HL-60 (cell line): ENCODE measurements around the gene CAMKMT.

ENCODE experiments used
- DNase-seq, 2 experiments: peaks; one replicate each; pipeline ENCODE4 v3.0.0-alpha.2; 2010 to 2020; ENCODE audit warnings: low read depth in 1 of 2, low spot score in 1 of 2
- H3K27ac ChIP-seq: fragments of 250-450 bp; sonication (Bioruptor Pico); replicated peaks from 2 replicates; pipeline ENCODE4 v1.5.1; 2020; ENCODE audit warnings: mild to moderate bottlenecking, moderate library complexity
- H3K27me3 ChIP-seq: fragments of 250-450 bp; sonication (Bioruptor Pico); 2 replicates; pipeline ENCODE4 v1.5.1; 2021; ENCODE audit warnings: mild to moderate bottlenecking, moderate library complexity; ENCODE audit not compliant: insufficient read depth, poor library complexity, severe bottlenecking
- H3K4me3 ChIP-seq: replicated peaks from 2 replicates; pipeline ENCODE4 v1.5.1; 2011; ENCODE audit warnings: mild to moderate bottlenecking, control low read depth, low read length; ENCODE audit not compliant: insufficient read depth
- GABPA ChIP-seq: IDR thresholded peaks from 2 replicates; pipeline ENCODE4 v1.6.1; 2012; ENCODE audit warnings: low read depth
- POLR2AphosphoS5 ChIP-seq: IDR thresholded peaks from 2 replicates; pipeline ENCODE4 v1.6.1; 2012; ENCODE audit warnings: low read depth
- REST ChIP-seq: IDR thresholded peaks from 2 replicates; pipeline ENCODE4 v1.6.1; 2012; ENCODE audit warnings: low read depth; ENCODE audit not compliant: insufficient replicate concordance
- SPI1 ChIP-seq: IDR thresholded peaks from 2 replicates; pipeline ENCODE4 v1.6.1; 2012; ENCODE audit warnings: low read depth, mild to moderate bottlenecking, borderline replicate concordance
- TF ChIP-seq, protein P1 (sequence below): IDR thresholded peaks from one replicate; pipeline ENCODE4 v1.5.1; 2011; ENCODE audit warnings: low read length, control low read depth, inconsistent platforms; ENCODE audit not compliant: insufficient read depth

The CAMKMT gene

DNA sequence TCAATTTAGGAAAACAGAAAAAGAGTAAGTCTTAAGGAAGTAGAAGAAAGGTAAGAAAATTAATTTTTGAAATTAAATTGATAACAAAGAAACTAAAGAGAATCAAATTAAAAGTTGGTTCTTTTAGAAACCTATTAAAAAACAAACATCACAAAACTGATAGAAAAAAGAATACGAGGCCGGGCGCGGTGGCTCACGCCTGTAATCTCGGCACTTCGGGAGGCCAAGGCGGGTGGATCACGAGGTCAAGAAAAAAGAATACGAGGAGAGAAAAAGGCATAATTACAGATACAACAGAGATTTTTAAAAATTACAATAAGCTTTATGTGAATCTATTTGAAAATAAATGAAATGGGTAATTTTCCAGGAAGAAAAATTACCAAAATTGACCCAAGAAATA, 12.2 kb upstream of the CAMKMT start:
- no peaks in the 10 kb centered on the region for H3K27me3 ChIP-seq
- no peak for DNase-seq
- no peak for TF ChIP-seq GABPA
- TF ChIP-seq REST, result no peak
- no peak for TF ChIP-seq SPI1
- TF ChIP-seq, protein P1, sequence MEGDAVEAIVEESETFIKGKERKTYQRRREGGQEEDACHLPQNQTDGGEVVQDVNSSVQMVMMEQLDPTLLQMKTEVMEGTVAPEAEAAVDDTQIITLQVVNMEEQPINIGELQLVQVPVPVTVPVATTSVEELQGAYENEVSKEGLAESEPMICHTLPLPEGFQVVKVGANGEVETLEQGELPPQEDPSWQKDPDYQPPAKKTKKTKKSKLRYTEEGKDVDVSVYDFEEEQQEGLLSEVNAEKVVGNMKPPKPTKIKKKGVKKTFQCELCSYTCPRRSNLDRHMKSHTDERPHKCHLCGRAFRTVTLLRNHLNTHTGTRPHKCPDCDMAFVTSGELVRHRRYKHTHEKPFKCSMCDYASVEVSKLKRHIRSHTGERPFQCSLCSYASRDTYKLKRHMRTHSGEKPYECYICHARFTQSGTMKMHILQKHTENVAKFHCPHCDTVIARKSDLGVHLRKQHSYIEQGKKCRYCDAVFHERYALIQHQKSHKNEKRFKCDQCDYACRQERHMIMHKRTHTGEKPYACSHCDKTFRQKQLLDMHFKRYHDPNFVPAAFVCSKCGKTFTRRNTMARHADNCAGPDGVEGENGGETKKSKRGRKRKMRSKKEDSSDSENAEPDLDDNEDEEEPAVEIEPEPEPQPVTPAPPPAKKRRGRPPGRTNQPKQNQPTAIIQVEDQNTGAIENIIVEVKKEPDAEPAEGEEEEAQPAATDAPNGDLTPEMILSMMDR, result no peak
- TF ChIP-seq POLR2AphosphoS5, result no peak
- no peak overlapping the region for H3K4me3 ChIP-seq
- no peak overlapping the region for H3K27ac ChIP-seq

DNA sequence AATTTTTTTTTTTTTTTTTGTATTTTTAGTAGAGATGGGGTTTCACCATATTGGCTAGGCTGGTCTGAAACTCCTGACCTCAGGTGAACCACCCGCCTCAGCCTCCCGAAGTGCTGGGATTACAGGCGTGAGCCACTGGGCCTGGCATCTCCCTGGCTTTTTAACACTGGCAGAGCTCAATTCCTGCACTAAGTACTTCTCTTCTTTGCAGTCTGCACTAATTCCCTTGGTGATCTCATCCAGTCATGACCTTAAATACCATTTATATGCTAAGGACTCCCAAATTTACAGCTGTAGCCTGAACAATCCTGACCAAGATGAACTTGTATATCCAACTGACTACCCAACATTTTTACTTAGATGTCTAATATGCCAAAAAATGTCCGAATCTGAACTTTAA, 10.7 kb upstream of the CAMKMT start:
- H3K27me3 ChIP-seq, result no peaks in the 10 kb centered on the region

GRCh38 chr2:44351676-44352075, 10.1 kb upstream of the CAMKMT start:
- no peak for DNase-seq
- Histone ChIP-seq H3K27ac (no peak overlapping the region), H3K4me3 (no peak overlapping the region), H3K27me3 (no peaks in the 10 kb centered on the region)
- TF ChIP-seq GABPA (no peak), SPI1 (no peak)

More for the DNA sequence above, 10.7 kb upstream of the CAMKMT start:
- H3K4me3 ChIP-seq, result no peak overlapping the region
- no peak for DNase-seq
- TF ChIP-seq, protein P1, result no peak
- TF ChIP-seq POLR2AphosphoS5 (no peak), SPI1 (no peak), REST (no peak), GABPA (no peak)
- no peak overlapping the region for H3K27ac ChIP-seq

GRCh38 chr2:44352510-44352909, 9.2 kb upstream of the CAMKMT start:
- DNase-seq, result no peak
- no peaks in the 10 kb centered on the region for H3K27me3 ChIP-seq
- no peak for TF ChIP-seq POLR2AphosphoS5
- TF ChIP-seq GABPA, result no peak
- TF ChIP-seq REST, result no peak
- no peak for TF ChIP-seq SPI1
- TF ChIP-seq, protein P1, result no peak
- H3K4me3 ChIP-seq, result no peak overlapping the region
- H3K27ac ChIP-seq, result no peak overlapping the region
